Loucy (cell line): ENCODE results near the gene SNRNP25.

Source experiments
- CTCF ChIP-seq: fragments of 200-600 bp; sonication (generic); conservative IDR thresholded peaks from 2 replicates; pipeline ENCODE4 v1.5.1; 2014; ENCODE audit warnings: mild to moderate bottlenecking, antibody characterized with exemption, low read length
- EZH2phosphoT487 ChIP-seq: fragments of 200-600 bp; IDR thresholded peaks from 2 replicates; pipeline ENCODE4 v1.6.1; 2018; ENCODE audit warnings: antibody characterized with exemption, mild to moderate bottlenecking, moderate library complexity, borderline replicate concordance

DNA sequence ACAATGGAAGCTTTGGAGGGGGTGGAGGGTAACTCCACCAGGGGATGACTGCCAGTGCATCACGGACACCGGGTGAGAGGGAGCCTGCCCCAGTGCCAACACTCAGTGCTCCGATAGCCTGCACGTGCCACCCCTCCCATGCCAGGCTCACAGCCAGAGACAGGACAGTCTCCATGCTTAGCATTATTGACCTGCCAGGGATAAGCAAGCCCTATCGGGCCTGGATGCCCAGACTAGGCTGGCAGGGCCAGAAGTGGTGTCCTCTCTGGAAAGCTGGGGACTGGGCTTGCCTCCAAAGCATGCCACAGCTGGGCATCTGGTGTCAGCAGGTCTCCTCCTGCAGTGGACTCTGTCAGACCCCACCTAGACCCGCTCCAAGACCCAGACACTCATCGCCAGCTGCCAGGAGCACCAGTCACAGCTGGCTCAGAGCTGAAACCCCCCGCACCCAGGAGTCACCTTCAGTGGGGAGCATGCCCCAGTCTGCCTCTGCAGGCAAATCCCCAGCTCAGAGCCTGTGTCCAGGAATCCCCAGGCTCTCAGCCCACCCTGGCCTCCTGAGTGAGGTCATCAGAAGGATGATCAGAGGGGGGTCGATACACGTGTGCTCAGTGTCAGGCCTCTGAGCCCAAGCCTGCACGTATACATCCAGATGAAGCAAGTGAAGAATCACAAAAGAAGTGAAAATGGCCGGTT is 20.6 kb downstream of the SNRNP25 start:
- TF ChIP-seq CTCF, result no peak
- no peak for TF ChIP-seq EZH2phosphoT487
